NK-92 (cell line): ENCODE results near the gene RAB14.
"Not testable (repeated sequence)": the region's sequence is repeated elsewhere in the genome, so short reads cannot be mapped to it uniquely, and the experiment has no call there.

Source experiments
- DNase-seq: peaks from one replicate; lab custom pipeline; 2025; ENCODE audit not compliant: unreplicated experiment; lab: John Stamatoyannopoulos, UW

RAB14 gene

GRCh38 chr9:121168052-121168451, 33.6 kb downstream of the RAB14 start:
- no peak for DNase-seq

GRCh38 chr9:121160025-121160424, 41.6 kb downstream of the RAB14 start:
- no peak for DNase-seq

GRCh38 chr9:121157939-121158338, 43.7 kb downstream of the RAB14 start:
- DNase-seq: no peak

GRCh38 chr9:121156263-121156731, 45.4 kb downstream of the RAB14 start:
- DNase-seq: no peak

DNA sequence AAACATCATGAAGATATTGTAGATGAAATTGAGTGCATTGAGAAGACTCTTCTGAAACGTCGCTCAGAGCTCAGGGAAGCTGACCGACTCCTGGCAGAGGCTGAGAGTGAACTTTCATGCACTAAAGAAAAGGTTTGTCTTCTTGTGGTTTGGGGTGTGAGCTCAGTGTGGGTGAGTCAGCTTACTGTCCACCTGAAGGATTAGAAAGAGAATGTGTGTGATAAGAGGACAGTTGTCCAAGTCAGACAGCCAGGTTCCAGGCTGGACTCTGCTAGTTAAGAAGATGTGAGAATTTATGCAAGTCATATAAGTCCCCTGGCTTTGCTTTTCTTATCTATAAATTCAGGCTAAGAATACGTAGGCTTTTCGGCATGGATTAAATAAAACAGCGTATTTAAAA, 46.9 kb downstream of the RAB14 start:
- DNase-seq: no peak

DNA sequence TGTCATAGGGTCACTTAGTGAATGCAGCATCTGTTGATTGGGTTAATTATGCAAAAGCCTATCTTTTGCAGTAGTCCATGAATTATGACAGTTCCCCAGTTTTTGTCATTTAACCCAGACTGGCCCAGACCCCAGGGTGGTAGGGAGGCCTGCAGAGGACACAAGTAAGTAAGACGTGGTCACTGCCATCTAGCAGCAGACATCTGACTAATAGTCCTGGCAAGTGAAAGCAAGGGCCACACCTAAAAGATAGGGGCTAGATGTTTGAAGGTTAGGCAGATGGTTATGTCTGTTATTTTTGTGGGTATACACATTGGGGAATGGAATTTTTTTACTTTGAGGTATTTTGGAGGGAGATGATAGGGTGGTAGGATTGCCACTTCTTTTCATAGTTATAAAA, 48.0 kb downstream of the RAB14 start:
- no peak for DNase-seq

GRCh38 chr9:121150188-121150587, 51.5 kb downstream of the RAB14 start:
- DNase-seq: no peak

DNA sequence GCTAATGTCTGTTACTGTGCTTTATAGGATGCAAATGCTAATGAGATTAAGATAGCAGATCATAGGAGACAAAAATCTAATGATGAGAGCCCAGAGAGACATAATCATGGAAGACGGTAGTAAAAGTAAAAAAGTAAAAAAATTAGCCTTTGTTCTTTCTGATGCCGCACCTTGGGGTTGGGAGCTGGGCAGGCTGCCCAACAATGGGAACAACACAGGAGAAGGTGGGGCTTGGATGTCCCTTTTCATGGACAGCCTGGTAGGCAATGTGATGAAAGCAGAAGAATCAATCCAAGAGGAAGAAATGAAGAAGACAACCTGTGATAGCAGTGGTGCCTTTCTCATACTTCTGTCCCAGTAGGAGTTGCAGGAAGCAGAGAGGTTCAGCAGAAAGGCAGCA, 57.2 kb downstream of the RAB14 start:
- no peak for DNase-seq

GRCh38 chr9:121143771-121144170, 57.9 kb downstream of the RAB14 start:
- DNase-seq: no peak

DNA sequence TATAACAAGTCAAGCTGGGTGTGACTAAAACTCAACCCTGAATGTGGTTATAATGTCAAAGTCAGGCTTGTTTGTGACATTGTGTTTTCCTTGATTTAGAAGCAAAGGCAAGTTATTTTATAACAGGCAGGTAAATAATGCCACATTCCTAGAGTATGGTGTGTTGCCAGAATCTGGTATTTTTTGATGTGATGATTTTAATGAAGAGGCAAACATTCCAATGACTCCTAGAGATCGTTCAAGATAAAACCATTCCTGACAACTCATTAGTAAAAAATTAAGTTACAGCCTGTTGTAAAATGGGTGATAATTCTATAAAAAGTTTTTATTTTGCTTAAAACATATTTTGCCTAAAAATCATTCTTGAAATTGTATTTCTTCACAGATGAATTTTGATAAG, 60.0 kb downstream of the RAB14 start:
- no peak for DNase-seq

DNA sequence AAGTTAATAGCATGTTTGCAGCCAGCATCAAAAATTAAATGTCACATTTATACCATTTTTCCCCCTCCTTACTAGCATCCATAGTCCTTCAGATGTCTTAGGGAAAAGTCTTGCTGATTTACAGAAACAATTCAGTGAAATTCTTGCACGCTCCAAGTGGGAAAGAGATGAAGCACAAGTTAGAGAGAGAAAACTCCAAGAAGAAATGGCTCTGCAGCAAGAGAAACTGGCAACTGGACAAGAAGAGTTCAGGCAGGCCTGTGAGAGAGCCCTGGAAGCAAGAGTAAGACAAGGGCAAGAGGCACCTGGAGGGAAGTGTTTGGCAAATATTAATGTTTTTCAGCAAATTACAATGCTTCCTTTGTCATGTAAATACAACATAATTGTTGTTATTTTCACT, 60.4 kb downstream of the RAB14 start:
- DNase-seq: no peak

DNA sequence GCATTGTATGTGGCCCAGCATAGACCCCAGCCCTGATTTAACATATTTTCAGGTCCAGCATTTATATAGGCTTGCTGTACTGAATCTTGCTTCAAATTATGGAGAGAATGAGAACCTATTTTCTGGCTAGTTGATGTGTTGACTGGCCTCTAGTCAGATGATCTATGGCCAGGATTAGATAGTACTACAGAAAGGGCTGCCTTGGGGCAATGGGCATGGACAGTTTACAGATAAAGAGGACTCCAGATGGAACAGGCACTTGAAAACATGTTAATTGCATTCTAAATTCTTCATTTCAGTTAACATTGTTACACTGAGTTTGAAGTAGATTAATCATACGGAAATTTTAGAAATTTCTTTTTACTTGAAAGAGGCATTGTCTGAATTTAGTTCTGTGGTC, 61.5 kb downstream of the RAB14 start:
- DNase-seq: no peak

GRCh38 chr9:121138973-121139372, 62.7 kb downstream of the RAB14 start:
- DNase-seq: no peak

- DNase-seq: no peak
Observed at GRCh38 chr9:121138561-121138960, 63.1 kb downstream of the RAB14 start.

- DNase-seq: no peak
Observed at GRCh38 chr9:121135642-121136041, 66.0 kb downstream of the RAB14 start.

GRCh38 chr9:121133104-121133816, 68.4 kb downstream of the RAB14 start:
- no peak for DNase-seq

DNA sequence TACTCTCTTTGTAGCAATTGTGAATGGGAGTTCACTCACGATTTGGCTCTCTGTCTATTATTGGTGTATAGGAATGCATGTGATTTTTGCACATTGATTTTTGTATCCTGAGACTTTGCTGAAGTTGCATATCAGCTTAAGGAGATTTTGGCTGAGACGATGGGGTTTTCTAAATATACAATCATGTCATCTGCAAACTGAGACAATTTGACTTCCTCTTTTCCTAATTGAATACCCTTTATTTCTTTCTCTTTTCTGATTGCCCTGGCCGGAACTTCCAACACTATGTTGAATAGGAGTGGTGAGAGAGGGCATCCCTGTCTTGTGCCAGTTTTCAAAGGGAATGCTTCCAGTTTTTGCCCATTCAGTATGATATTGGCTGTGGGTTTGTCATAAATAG, 72.3 kb downstream of the RAB14 start:
- not testable (repeated sequence) for DNase-seq
